Keratinocyte (primary cell): Measurements from ENCODE around the gene GPD1. TPM values are rescaled to one million over a fixed set of nuclear protein-coding genes. Genes with fewer than 3 reads are reported as not detected.

Source experiments
- DNase-seq: peaks from one replicate; pipeline ENCODE4 v3.0.0-alpha.2; 2011; ENCODE audit warnings: low read depth, missing footprints, low spot score
- FAIRE-seq: peaks from 2 replicates; lab custom pipeline; 2011; peaks lifted over from hg19 to GRCh38; lab: Jason Lieb, UNC
- H2AFZ ChIP-seq: 2 replicates; pipeline ENCODE4 v1.6.0; 2012; ENCODE audit warnings: low read length, control low read depth, inconsistent platforms; ENCODE audit not compliant: control insufficient read depth
- H3K27ac ChIP-seq: 2 replicates; pipeline ENCODE4 v1.5.1; 2011; ENCODE audit warnings: low read length; ENCODE audit not compliant: control insufficient read depth, insufficient read depth
- H3K27me3 ChIP-seq: 3 replicates; pipeline ENCODE4 v1.6.0; 2011; ENCODE audit warnings: low read length; ENCODE audit not compliant: control insufficient read depth, insufficient read depth; ENCODE audit errors: extremely low read depth
- H3K36me3 ChIP-seq, 2 experiments: 2 replicates in 1 of 2; 3 replicates in 1 of 2; pipeline ENCODE4 v1.5.1; 2011; ENCODE audit warnings: low read length in 2 of 2, mild to moderate bottlenecking in 1 of 2; ENCODE audit not compliant: control insufficient read depth in 2 of 2, insufficient read depth in 2 of 2; ENCODE audit errors: extremely low read depth in 1 of 2
- H3K4me1 ChIP-seq: 3 replicates; pipeline ENCODE4 v1.5.1; 2011; ENCODE audit warnings: low read length; ENCODE audit not compliant: control insufficient read depth, insufficient read depth; ENCODE audit errors: extremely low read depth
- H3K4me2 ChIP-seq: 3 replicates; pipeline ENCODE4 v1.6.0; 2011; ENCODE audit warnings: low read depth, low read length; ENCODE audit not compliant: control insufficient read depth, insufficient read depth; ENCODE audit errors: extremely low read depth
- H3K4me3 ChIP-seq, 3 experiments: fragments of 200-600 bp in 1 of 3; sonication (generic) in 1 of 3; 2 replicates in 2 of 3; 3 replicates in 1 of 3; pipeline ENCODE4 v1.5.1; 2011 to 2016; ENCODE audit warnings: low read length in 3 of 3, mild to moderate bottlenecking in 3 of 3, control low read depth in 2 of 3, inconsistent platforms in 1 of 3, low read depth in 1 of 3, mixed read lengths in 1 of 3, mixed run types in 1 of 3, moderate library complexity in 1 of 3; ENCODE audit not compliant: control insufficient read depth in 2 of 3, insufficient read depth in 2 of 3; ENCODE audit errors: extremely low read depth in 1 of 3
- H3K79me2 ChIP-seq: 2 replicates; pipeline ENCODE4 v1.6.0; 2012; ENCODE audit warnings: low read length; ENCODE audit not compliant: control insufficient read depth, insufficient read depth
- H3K9ac ChIP-seq: 3 replicates; pipeline ENCODE4 v1.6.0; 2011; ENCODE audit warnings: low read length; ENCODE audit not compliant: control insufficient read depth, insufficient read depth; ENCODE audit errors: extremely low read depth
- H3K9me1 ChIP-seq: 3 replicates; pipeline ENCODE4 v1.6.0; 2011; ENCODE audit warnings: low read length; ENCODE audit not compliant: control insufficient read depth, insufficient read depth; ENCODE audit errors: extremely low read depth
- H3K9me3 ChIP-seq: 2 replicates; pipeline ENCODE4 v1.5.1; 2012; ENCODE audit warnings: low read depth, low read length; ENCODE audit not compliant: control insufficient read depth
- H4K20me1 ChIP-seq: 3 replicates; pipeline ENCODE4 v1.6.0; 2011; ENCODE audit warnings: low read length; ENCODE audit not compliant: control insufficient read depth, insufficient read depth; ENCODE audit errors: extremely low read depth
- EZH2 ChIP-seq: IDR thresholded peaks from one replicate; pipeline ENCODE4 v1.6.1; 2012; ENCODE audit warnings: inconsistent platforms, mild to moderate bottlenecking, low read length, moderate library complexity
- dilution Hi-C: fragments of 300-500 bp; cut with MboI; formaldehyde crosslinking; loops from one replicate; pipeline ENCODE4 v1.7.0; 2020; ENCODE audit warnings: low sequenced_read_pairs; ENCODE audit not compliant: extremely low pct_ligation_motif_present
- polyA plus RNA-seq, 5 experiments: library from polyadenylated mRNA; depleted of rRNA in 3 of 5; stranded (reverse) in 3 of 5; stranded (forward) in 1 of 5; unstranded in 1 of 5; fragments of >200 nt; gene quantifications; 1 replicate in 1 of 5; 2 replicates in 3 of 5; 3 replicates in 1 of 5; pipeline versions ENCODE4 v1.2.1 to v1.2.3, GENCODE V29; 2011 to 2012; ENCODE audit warnings: missing spikeins in 2 of 5, low read depth in 1 of 5, low replicate concordance in 1 of 5
- TF ChIP-seq, protein P1 (sequence below), 3 experiments: IDR thresholded peaks in 1 of 3; conservative IDR thresholded peaks in 1 of 3; optimal IDR thresholded peaks in 1 of 3; 2 replicates in 2 of 3; 3 replicates in 1 of 3; pipeline versions ENCODE3 to v1.5.1; 2011; ENCODE audit warnings: low read length in 3 of 3, mild to moderate bottlenecking in 3 of 3, moderate library complexity in 2 of 3, control low read depth in 1 of 3, inconsistent platforms in 1 of 3; ENCODE audit not compliant: insufficient read depth in 2 of 3; ENCODE audit errors: extremely low read depth in 1 of 3

GPD1 gene
- polyA plus RNA-seq, 1 donor (not counting 4 experiments of a cell fraction or from before 2014, with no cell fraction given): 0.13 TPM

- FAIRE-seq (no peak), DNase-seq (no peak)
- Histone ChIP-seq H3K27ac (no peak overlapping the region), H3K9ac (no peak overlapping the region), H3K9me1 (no peaks in the 10 kb centered on the region), H3K27me3 (no peaks in the 10 kb centered on the region), H4K20me1 (no peaks in the 10 kb centered on the region), H2AFZ (no peak overlapping the region), H3K9me3 (no peaks in the 10 kb centered on the region), H3K79me2 (peaks cover 40% of the 10 kb centered on the region), H3K36me3 (peaks cover 0 to 5% of the 10 kb centered on the region in 2 experiments), H3K4me1 (no peaks in the 10 kb centered on the region), H3K4me2 (no peak overlapping the region), H3K4me3 (no peak overlapping the region)
- TF ChIP-seq, protein P1, sequence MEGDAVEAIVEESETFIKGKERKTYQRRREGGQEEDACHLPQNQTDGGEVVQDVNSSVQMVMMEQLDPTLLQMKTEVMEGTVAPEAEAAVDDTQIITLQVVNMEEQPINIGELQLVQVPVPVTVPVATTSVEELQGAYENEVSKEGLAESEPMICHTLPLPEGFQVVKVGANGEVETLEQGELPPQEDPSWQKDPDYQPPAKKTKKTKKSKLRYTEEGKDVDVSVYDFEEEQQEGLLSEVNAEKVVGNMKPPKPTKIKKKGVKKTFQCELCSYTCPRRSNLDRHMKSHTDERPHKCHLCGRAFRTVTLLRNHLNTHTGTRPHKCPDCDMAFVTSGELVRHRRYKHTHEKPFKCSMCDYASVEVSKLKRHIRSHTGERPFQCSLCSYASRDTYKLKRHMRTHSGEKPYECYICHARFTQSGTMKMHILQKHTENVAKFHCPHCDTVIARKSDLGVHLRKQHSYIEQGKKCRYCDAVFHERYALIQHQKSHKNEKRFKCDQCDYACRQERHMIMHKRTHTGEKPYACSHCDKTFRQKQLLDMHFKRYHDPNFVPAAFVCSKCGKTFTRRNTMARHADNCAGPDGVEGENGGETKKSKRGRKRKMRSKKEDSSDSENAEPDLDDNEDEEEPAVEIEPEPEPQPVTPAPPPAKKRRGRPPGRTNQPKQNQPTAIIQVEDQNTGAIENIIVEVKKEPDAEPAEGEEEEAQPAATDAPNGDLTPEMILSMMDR (optimal IDR thresholded peaks at IDR 0.05 in 1 of 3, IDR thresholded peaks at IDR 0.05 in 1 of 3, conservative IDR thresholded peaks at IDR 0.05 in 1 of 3; ENCODE audit: extremely low read depth in 1 of 3, insufficient read depth in 2 of 3, low read length in 3 of 3): no peak
- dilution Hi-C loops: no loop called here
These were observed 53.5 kb downstream of the GPD1 start for GRCh38 chr12:50157259-50157658.

GRCh38 chr12:50160643-50161042 lies 56.8 kb downstream of the GPD1 start:
- peaks cover 2% of the 10 kb centered on the region for H3K4me1 ChIP-seq
- no peak overlapping the region for H3K4me2 ChIP-seq
- H4K20me1 ChIP-seq: no peaks in the 10 kb centered on the region
- TF ChIP-seq EZH2: no peak
- TF ChIP-seq, protein P1 (optimal IDR thresholded peaks at IDR 0.05 in 1 of 3, IDR thresholded peaks at IDR 0.05 in 1 of 3, conservative IDR thresholded peaks at IDR 0.05 in 1 of 3; ENCODE audit: extremely low read depth in 1 of 3, insufficient read depth in 2 of 3, low read length in 3 of 3): no peak
- H3K27me3 ChIP-seq: no peaks in the 10 kb centered on the region
- FAIRE-seq: no peak
- dilution Hi-C loops: no loop called here
- H3K36me3 ChIP-seq: no peaks in the 10 kb centered on the region
- H2AFZ ChIP-seq: no peak overlapping the region
- peaks cover 2% of the 10 kb centered on the region for H3K9me1 ChIP-seq
- H3K79me2 ChIP-seq: peaks cover 61% of the 10 kb centered on the region
- no peak overlapping the region for H3K4me3 ChIP-seq
- no peak for DNase-seq
- no peaks in the 10 kb centered on the region for H3K9me3 ChIP-seq
- no peak overlapping the region for H3K9ac ChIP-seq
- H3K27ac ChIP-seq: no peak overlapping the region

Other genes with a start within 250 kb of the GPD1 start
- gene FAIM2, start 200.1 kb upstream of the GPD1 start, polyA plus RNA-seq: 0.07 TPM in 1 of 3 replicates, not detected in the others
- not detected in 3 replicates for gene AQP2, start 153.3 kb upstream of the GPD1 start, polyA plus RNA-seq
- not detected in 3 replicates for gene AQP5, start 142.1 kb upstream of the GPD1 start, polyA plus RNA-seq
- 0.28 to 0.57 TPM (median 0.45 TPM) in 3 replicates for gene AQP6, start 131.1 kb upstream of the GPD1 start, polyA plus RNA-seq
- gene RACGAP1, start 78.5 kb upstream of the GPD1 start, polyA plus RNA-seq: 27.7 to 57.1 TPM (median 45.2 TPM) in 3 replicates
- gene ASIC1, start 46.4 kb upstream of the GPD1 start, polyA plus RNA-seq: 5.7 to 8.3 TPM (median 5.7 TPM) in 3 replicates
- 48.8 to 91.5 TPM (median 56.6 TPM) in 3 replicates for gene SMARCD1, start 18.7 kb upstream of the GPD1 start, polyA plus RNA-seq
- 62.5 to 139 TPM (median 96.6 TPM) in 3 replicates for gene COX14, start 8.2 kb downstream of the GPD1 start, polyA plus RNA-seq
- 50.6 to 72.3 TPM (median 61.4 TPM) in 3 replicates for gene CERS5, start 63.4 kb downstream of the GPD1 start, polyA plus RNA-seq
- 449 to 510 TPM (median 483 TPM) in 3 replicates for gene LIMA1, start 179.5 kb downstream of the GPD1 start, polyA plus RNA-seq